Stimulated activated naive CD8-positive, alpha-beta T cell treated with anti-CD3 and anti-CD28 coated beads, Interleukin-15, Interleukin-2, amounts not matched to agents 100 U/mL and 50 U/mL, for 24 hours (primary cell): ENCODE data around the gene TRIM60.
"Not testable (repeated sequence)": the region's sequence is repeated elsewhere in the genome, so short reads cannot be mapped to it uniquely, and the experiment has no call there.

Source experiments
- ATAC-seq: fragments of 150-1000 bp; cut with Tn5 transposase; one replicate; pipeline ENCODE4 v1.10.0; 2021
- DNase-seq: peaks from one replicate; pipeline ENCODE4 v3.0.0; 2021

Gene TRIM60

DNA sequence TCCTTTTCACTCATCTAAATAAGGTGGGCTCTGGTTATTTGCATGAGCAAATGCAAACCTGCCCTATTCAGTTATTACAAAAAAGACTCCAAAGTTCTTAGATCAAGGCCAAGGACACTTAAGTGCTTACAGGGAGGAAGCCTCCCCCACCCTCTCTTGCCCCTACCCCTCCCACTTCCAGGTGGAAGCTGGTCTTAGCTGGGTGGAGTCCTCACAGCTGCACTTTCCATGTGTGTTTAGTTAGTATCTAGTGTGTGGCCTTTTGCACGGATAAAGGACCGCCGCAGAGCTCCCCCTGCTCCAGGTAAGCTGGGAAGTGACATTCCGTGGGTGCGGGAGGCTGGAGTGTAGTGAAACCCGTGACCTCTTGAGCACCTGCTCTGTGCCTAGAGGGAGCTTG lies 21.8 kb downstream of the TRIM60 start, which contains the start of gene TRIM75:
TRIM75 (plus strand) TSS at position 222 of the 400 bp plus-strand sequence. CDS start 5,282 bp downstream, outside the sequence.
- ATAC-seq (no peak), DNase-seq (no peak)

DNA sequence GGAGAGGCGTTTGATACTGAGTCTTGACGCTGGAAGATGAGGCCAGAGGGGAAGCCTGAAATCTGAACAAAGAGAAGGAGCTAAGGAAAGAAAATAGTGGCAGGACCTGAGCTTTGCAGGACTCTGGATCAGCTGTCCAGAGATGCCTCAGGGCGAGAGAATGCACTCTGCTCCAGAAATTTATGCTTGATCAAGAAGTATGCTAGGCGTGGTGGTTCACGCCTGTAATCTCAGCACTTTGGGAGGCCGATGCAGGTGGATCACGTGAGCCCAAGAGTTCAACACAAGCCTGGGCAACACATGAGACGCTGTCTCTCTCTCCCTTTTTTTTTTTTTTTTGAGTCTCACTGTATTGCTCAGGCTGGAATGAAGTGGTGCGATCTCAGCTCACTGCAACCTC lies 23.8 kb downstream of the TRIM60 start:
- DNase-seq (no peak), ATAC-seq (no peak)

DNA sequence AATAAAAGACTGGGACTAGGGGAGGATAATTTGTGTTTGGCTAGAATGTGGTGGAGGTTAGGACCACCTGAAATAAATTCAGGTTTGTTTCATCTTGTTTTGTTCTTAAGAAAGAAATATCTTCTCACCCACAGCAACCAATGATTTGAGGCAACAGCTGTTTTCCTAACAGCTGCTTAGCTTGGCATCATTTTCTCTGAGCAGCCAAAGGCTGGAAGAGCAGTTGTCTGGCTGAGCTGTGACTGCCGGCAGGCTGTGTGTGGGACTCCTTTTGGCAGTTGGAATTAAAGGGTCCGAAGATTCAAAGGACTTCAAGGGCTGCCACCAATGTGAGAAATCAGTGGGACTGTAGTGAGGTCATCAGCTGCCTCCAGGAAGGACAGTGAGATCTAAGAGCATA lies 26.9 kb downstream of the TRIM60 start:
- DNase-seq (no peak), ATAC-seq (no peak)

DNA sequence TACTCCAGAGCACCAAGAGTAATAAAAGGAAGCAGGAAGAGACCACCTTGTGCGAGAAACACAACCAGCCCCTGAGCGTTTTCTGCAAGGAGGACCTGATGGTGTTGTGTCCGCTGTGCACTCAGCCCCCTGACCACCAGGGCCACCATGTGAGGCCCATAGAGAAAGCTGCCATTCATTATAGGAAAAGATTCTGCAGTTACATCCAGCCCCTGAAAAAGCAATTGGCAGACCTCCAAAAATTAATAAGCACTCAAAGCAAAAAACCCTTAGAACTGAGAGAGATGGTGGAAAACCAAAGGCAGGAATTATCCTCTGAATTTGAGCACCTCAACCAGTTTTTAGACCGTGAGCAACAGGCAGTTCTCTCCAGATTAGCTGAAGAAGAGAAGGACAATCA lies 27.6 kb downstream of the TRIM60 start:
- DNase-seq (no peak), ATAC-seq (no peak)

DNA sequence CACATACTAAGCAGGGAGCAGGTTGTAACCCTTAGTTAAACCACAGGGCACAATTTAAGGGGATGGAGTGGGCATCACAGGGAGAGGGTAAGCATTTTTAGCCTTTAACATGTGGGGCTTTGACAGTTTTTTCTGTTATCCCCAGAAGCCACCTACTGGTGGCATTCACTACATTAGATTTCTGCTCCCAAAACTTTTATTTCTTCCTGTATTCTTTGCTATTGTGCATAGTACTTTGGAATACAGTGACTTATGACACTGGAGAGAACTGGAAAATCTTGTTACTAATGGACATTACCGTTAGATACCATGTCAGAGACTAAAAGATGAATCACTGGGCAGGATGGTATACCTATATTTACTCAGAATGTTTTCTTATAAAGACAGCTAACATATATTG lies 29.1 kb downstream of the TRIM60 start:
- DNase-seq (no peak), ATAC-seq (no peak)

DNA sequence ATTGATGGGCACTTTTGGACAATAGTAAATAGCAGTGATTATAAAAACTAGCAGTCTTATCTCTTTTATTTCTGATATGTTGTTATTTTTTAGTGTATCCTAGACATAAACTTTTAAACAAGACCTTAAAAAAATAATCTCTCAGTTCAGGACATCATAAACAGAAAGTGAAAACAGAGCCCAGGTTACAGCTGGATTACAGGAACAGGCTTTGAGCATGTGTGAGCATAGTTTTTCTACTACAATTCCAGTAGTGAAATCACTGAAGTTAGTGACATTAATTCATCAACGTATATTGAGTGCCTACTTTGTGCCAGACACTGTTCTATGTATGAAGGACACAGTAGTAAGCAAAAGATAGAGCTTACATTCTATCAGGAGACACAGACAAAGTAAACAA lies 38.8 kb downstream of the TRIM60 start:
- no peak for DNase-seq
- no peak for ATAC-seq

DNA sequence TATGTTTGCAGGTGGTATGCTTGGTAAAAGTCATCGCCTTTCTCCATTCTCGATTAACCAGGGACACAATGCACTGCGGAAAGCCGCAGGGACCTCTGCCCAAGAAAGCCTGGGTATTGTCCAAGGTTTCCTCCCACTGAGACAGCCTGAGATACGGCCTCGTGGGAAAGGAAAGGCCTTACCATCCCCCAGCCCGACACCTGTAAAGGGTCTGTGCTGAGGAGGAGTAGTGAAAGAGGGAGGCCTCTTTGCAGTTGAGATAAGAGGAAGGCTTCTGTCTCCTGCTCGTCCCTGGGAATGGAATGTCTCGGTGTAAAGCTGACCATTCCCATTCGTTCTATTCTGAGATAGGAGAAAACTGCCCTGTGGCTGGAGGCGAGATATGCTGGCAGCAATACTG lies 41.5 kb downstream of the TRIM60 start:
- not testable (repeated sequence) for DNase-seq, ATAC-seq

DNA sequence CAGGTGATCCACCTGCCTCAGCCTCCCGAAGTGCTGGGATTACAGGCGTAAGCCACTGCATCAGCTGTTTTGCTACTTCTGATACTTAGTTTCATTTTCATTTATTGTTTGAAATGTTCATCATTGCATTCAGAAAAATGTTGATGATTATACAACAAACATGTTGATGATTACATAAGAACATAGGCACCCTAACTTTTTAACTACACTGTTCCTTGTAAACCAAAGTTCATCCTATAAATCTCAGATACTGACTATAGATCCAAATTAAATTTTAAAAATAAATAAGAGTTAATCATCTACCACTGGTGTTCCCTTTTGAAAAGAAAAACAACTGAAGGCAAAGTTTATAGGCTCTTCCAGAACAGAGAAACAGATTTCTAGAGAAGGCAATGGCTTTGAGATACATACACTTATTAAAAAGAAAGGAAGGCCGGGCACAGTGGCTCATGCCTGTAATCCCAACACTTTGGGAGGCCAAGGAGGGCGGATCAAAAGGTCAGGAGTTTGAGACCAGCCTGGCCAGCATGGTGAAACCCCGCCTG lies 45.3 kb downstream of the TRIM60 start:
- no peak for ATAC-seq
- DNase-seq, result no peak

DNA sequence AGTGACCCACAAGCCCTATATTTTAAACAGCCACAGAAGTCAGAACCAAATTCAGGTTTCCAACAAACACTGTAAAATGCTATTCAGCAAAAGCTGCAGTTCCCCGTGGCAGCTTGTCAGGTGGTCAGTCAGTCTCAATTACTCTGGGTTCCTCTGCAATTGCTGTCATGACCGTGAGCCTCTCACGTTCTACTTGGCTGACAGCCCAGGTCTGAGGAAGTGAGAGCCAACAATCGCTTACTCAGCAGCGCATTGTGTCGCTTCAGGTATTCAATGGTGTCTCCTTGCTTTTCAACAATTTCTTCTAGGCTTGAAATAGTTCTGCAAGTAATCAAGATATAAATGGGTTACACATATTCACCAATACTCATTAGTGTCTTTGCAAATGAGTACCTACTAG lies 47.7 kb downstream of the TRIM60 start:
- ATAC-seq, result no peak
- no peak for DNase-seq

DNA sequence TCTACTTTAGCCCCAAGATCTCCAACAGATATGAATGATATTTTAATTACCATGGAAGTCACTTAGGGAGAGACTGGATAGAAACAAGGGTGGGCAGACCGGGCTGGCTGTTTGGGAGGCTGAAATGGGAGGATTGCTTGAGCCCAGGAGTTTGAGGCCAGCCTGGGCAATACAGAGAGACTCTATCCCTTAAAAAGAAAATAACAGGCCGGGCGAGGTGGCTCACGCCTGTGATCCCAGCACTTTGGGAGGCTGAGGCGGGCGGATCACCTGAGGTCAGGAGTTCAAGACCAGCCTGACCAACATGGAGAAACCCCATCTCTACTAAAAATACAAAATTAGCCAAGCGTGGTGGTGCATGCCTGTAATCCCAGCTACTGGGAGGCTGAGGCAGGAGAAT lies 53.0 kb downstream of the TRIM60 start:
- ATAC-seq, DNase-seq: not testable (repeated sequence)

DNA sequence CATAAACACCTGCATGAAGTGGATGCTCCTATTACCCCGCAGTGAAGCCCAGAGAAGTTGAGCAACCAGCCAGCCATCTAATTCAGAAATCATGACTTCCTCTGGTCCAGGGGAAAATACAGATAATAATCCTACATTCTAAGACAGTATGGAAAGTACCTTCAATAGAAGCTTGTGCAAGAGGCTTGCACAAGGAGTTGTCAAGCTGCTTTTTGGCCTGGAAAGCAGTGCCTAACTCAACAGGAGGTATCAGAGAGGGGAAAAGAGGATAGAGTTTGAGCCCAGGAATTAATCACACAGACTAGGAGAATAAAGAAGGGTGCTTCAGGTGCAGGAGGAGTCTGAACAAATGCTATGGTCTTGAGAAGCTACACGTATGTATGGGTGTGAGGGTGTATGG lies 54.1 kb downstream of the TRIM60 start:
- ATAC-seq (no peak), DNase-seq (no peak)

DNA sequence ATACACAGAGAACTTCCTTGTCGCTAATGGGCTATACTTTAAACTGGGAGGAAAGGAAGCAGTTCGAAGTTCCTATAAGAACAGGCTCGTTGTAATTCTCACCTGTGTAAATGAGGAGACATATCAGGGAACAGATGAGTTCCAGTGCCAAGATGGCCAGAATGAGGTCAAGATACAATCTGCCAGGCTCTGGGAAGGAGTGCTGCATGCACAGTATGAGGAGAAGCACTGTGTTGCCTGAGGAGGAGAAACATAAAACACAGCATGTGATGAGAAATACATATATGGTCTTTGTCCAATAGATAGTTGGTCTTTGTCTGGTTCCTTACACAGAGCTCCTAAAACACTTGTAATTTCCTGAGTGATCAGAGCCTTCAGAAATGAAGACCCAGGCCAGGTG lies 56.6 kb downstream of the TRIM60 start:
- ATAC-seq (no peak), DNase-seq (no peak)
